Measurements from ENCODE around the gene GRB2.

Gene GRB2

GRCh38 chr17:75414488-75414887, 9.0 kb upstream of the GRB2 start:
- no peaks in the 10 kb centered on the region for H3K27me3 ChIP-seq (replicated peaks; ENCODE audit: control insufficient read depth, insufficient read depth, low read length, poor library complexity, severe bottlenecking)
- no peak overlapping the region for H3K4me3 ChIP-seq (ENCODE audit: insufficient read depth, low read depth, low read length, poor library complexity, severe bottlenecking)
- no peak overlapping the region for H3K27ac ChIP-seq (ENCODE audit: insufficient read depth, low read length, poor library complexity, severe bottlenecking)
- H3K4me1 ChIP-seq (ENCODE audit: control insufficient read depth, insufficient read depth, low read length, poor library complexity, severe bottlenecking): no peaks in the 10 kb centered on the region
- DNase-seq: no peak
- H3K36me3 ChIP-seq (ENCODE audit: control insufficient read depth, insufficient read depth, low read length): no peaks in the 10 kb centered on the region
- H3K9me3 ChIP-seq (ENCODE audit: control insufficient read depth, low read length): no peaks in the 10 kb centered on the region

GRCh38 chr17:75412455-75413317, 7.2 kb upstream of the GRB2 start:
- H3K27ac ChIP-seq (ENCODE audit: insufficient read depth, low read length, poor library complexity, severe bottlenecking): no peak overlapping the region
- H3K27me3 ChIP-seq (replicated peaks; ENCODE audit: control insufficient read depth, insufficient read depth, low read length, poor library complexity, severe bottlenecking): no peaks in the 10 kb centered on the region
- no peak overlapping the region for H3K4me3 ChIP-seq (ENCODE audit: insufficient read depth, low read depth, low read length, poor library complexity, severe bottlenecking)
- no peaks in the 10 kb centered on the region for H3K9me3 ChIP-seq (ENCODE audit: control insufficient read depth, low read length)
- no peaks in the 10 kb centered on the region for H3K36me3 ChIP-seq (ENCODE audit: control insufficient read depth, insufficient read depth, low read length)
- peak; percentile 53 to 56 (median 56) for DNase-seq
- no peaks in the 10 kb centered on the region for H3K4me1 ChIP-seq (ENCODE audit: control insufficient read depth, insufficient read depth, low read length, poor library complexity, severe bottlenecking)

GRCh38 chr17:75411328-75412067, 6.0 kb upstream of the GRB2 start:
- no peak for DNase-seq
- H3K36me3 ChIP-seq (ENCODE audit: control insufficient read depth, insufficient read depth, low read length): no peaks in the 10 kb centered on the region
- no peak overlapping the region for H3K4me3 ChIP-seq (ENCODE audit: insufficient read depth, low read depth, low read length, poor library complexity, severe bottlenecking)
- H3K27me3 ChIP-seq (replicated peaks; ENCODE audit: control insufficient read depth, insufficient read depth, low read length, poor library complexity, severe bottlenecking): no peaks in the 10 kb centered on the region
- peaks cover 3% of the 10 kb centered on the region for H3K4me1 ChIP-seq (ENCODE audit: control insufficient read depth, insufficient read depth, low read length, poor library complexity, severe bottlenecking)
- no peaks in the 10 kb centered on the region for H3K9me3 ChIP-seq (ENCODE audit: control insufficient read depth, low read length)
- no peak overlapping the region for H3K27ac ChIP-seq (ENCODE audit: insufficient read depth, low read length, poor library complexity, severe bottlenecking)

- Histone ChIP-seq H3K36me3 (ENCODE audit: control insufficient read depth, insufficient read depth, low read length) (no peaks in the 10 kb centered on the region), H3K9me3 (ENCODE audit: control insufficient read depth, low read length) (no peaks in the 10 kb centered on the region), H3K27ac (ENCODE audit: insufficient read depth, low read length, poor library complexity, severe bottlenecking) (no peak overlapping the region), H3K27me3 (replicated peaks; ENCODE audit: control insufficient read depth, insufficient read depth, low read length, poor library complexity, severe bottlenecking) (no peaks in the 10 kb centered on the region), H3K4me3 (ENCODE audit: insufficient read depth, low read depth, low read length, poor library complexity, severe bottlenecking) (no peak overlapping the region), H3K4me1 (ENCODE audit: control insufficient read depth, insufficient read depth, low read length, poor library complexity, severe bottlenecking) (peaks cover 10% of the 10 kb centered on the region)
- DNase-seq: no peak
These were observed 4.7 kb upstream of the GRB2 start for GRCh38 chr17:75410141-75410540.

GRCh38 chr17:75407655-75408352, 2.3 kb upstream of the GRB2 start:
- Histone ChIP-seq H3K4me3 (ENCODE audit: insufficient read depth, low read depth, low read length, poor library complexity, severe bottlenecking) (no peak overlapping the region), H3K4me1 (ENCODE audit: control insufficient read depth, insufficient read depth, low read length, poor library complexity, severe bottlenecking) (peaks cover 19% of the 10 kb centered on the region), H3K9me3 (ENCODE audit: control insufficient read depth, low read length) (no peaks in the 10 kb centered on the region), H3K36me3 (ENCODE audit: control insufficient read depth, insufficient read depth, low read length) (no peaks in the 10 kb centered on the region), H3K27ac (ENCODE audit: insufficient read depth, low read length, poor library complexity, severe bottlenecking) (no peak overlapping the region), H3K27me3 (replicated peaks; ENCODE audit: control insufficient read depth, insufficient read depth, low read length, poor library complexity, severe bottlenecking) (no peaks in the 10 kb centered on the region)
- no peak for DNase-seq

GRCh38 chr17:75406222-75406615, 741 bp upstream of the GRB2 start:
- Histone ChIP-seq H3K27ac (ENCODE audit: insufficient read depth, low read length, poor library complexity, severe bottlenecking) (peak overlapping the region; percentile 84), H3K4me3 (ENCODE audit: insufficient read depth, low read depth, low read length, poor library complexity, severe bottlenecking) (peak overlapping the region; percentile 70), H3K4me1 (ENCODE audit: control insufficient read depth, insufficient read depth, low read length, poor library complexity, severe bottlenecking) (peaks cover 33% of the 10 kb centered on the region)

GRCh38 chr17:75404731-75405364, 630 bp downstream of the GRB2 start:
- Histone ChIP-seq H3K4me3 (ENCODE audit: insufficient read depth, low read depth, low read length, poor library complexity, severe bottlenecking) (peak overlapping the region; percentile 98), H3K36me3 (ENCODE audit: control insufficient read depth, insufficient read depth, low read length) (no peaks in the 10 kb centered on the region), H3K9me3 (ENCODE audit: control insufficient read depth, low read length) (no peaks in the 10 kb centered on the region), H3K4me1 (ENCODE audit: control insufficient read depth, insufficient read depth, low read length, poor library complexity, severe bottlenecking) (peaks cover 33% of the 10 kb centered on the region), H3K27me3 (replicated peaks; ENCODE audit: control insufficient read depth, insufficient read depth, low read length, poor library complexity, severe bottlenecking) (no peaks in the 10 kb centered on the region), H3K27ac (ENCODE audit: insufficient read depth, low read length, poor library complexity, severe bottlenecking) (peak overlapping the region; percentile 84)
- peak in 2 of 3 donors; percentile 27 to 30 for DNase-seq

More at GRCh38 chr17:75406222-75406615, 741 bp upstream of the GRB2 start:
- DNase-seq: no peak
- H3K27me3 ChIP-seq (replicated peaks; ENCODE audit: control insufficient read depth, insufficient read depth, low read length, poor library complexity, severe bottlenecking): no peaks in the 10 kb centered on the region
- no peaks in the 10 kb centered on the region for H3K36me3 ChIP-seq (ENCODE audit: control insufficient read depth, insufficient read depth, low read length)
- no peaks in the 10 kb centered on the region for H3K9me3 ChIP-seq (ENCODE audit: control insufficient read depth, low read length)

GRCh38 chr17:75404223-75404730, 1.2 kb downstream of the GRB2 start:
- no peaks in the 10 kb centered on the region for H3K9me3 ChIP-seq (ENCODE audit: control insufficient read depth, low read length)
- no peaks in the 10 kb centered on the region for H3K27me3 ChIP-seq (replicated peaks; ENCODE audit: control insufficient read depth, insufficient read depth, low read length, poor library complexity, severe bottlenecking)
- peaks cover 33% of the 10 kb centered on the region for H3K4me1 ChIP-seq (ENCODE audit: control insufficient read depth, insufficient read depth, low read length, poor library complexity, severe bottlenecking)
- H3K27ac ChIP-seq (ENCODE audit: insufficient read depth, low read length, poor library complexity, severe bottlenecking): peak overlapping the region; percentile 84
- no peaks in the 10 kb centered on the region for H3K36me3 ChIP-seq (ENCODE audit: control insufficient read depth, insufficient read depth, low read length)
- peak overlapping the region; percentile 98 for H3K4me3 ChIP-seq (ENCODE audit: insufficient read depth, low read depth, low read length, poor library complexity, severe bottlenecking)
- DNase-seq: peak in 2 of 3 donors; percentile 34 to 40

- Histone ChIP-seq H3K27me3 (replicated peaks; ENCODE audit: control insufficient read depth, insufficient read depth, low read length, poor library complexity, severe bottlenecking) (no peaks in the 10 kb centered on the region), H3K9me3 (ENCODE audit: control insufficient read depth, low read length) (no peaks in the 10 kb centered on the region), H3K4me3 (ENCODE audit: insufficient read depth, low read depth, low read length, poor library complexity, severe bottlenecking) (no peak overlapping the region), H3K27ac (ENCODE audit: insufficient read depth, low read length, poor library complexity, severe bottlenecking) (peak overlapping the region; percentile 4), H3K4me1 (ENCODE audit: control insufficient read depth, insufficient read depth, low read length, poor library complexity, severe bottlenecking) (peaks cover 36% of the 10 kb centered on the region), H3K36me3 (ENCODE audit: control insufficient read depth, insufficient read depth, low read length) (no peaks in the 10 kb centered on the region)
- DNase-seq: no peak
These were observed 2.3 kb downstream of the GRB2 start for GRCh38 chr17:75403131-75403530.

Measured in effector memory CD4-positive, alpha-beta T cell (primary cell).